ENCODE measurements around the gene GPALPP1. TPM values are rescaled to one million over a fixed set of nuclear protein-coding genes. Genes with fewer than 3 reads are reported as not detected.
A peak's percentile ranks its signal among the peaks of the same experiment; 100 is the strongest.

Gene GPALPP1
- total and polyA plus RNA-seq, 2 of the 4 experiments (the other 2 are of a cell fraction): 10.6 to 12.5 TPM

GRCh38 chr13:45049478-45049877 lies 60.1 kb downstream of the GPALPP1 start:
- no peak overlapping the region for H3K18ac ChIP-seq (ENCODE audit: low read depth, low read length)
- H3K4me3 ChIP-seq (ENCODE audit: insufficient read depth, low read depth, low read length): no peak overlapping the region
- H2AFZ ChIP-seq (replicated peaks; ENCODE audit: low read length, poor library complexity): no peak overlapping the region
- 0 out of 2 replicates have a peak overlapping the region, but pooled peaks have one; percentile 19 for H4K91ac ChIP-seq (ENCODE audit: insufficient read depth, low read depth, low read length)
- no peak overlapping the region for H3K14ac ChIP-seq (replicated peaks; ENCODE audit: low read depth, low read length)
- POLR2A ChIA-PET (ENCODE audit: unreplicated experiment): no interaction called here
- 0 out of 2 replicates have a peak overlapping the region, but pooled peaks have one; percentile 13 for H3K4ac ChIP-seq (ENCODE audit: low read depth, low read length)
- no peak for DNase-seq
- no peak overlapping the region for H2BK120ac ChIP-seq (ENCODE audit: low read depth, low read length)
- no peak overlapping the region for H2AK9ac ChIP-seq (replicated peaks; ENCODE audit: low read depth, low read length, poor library complexity)
- no peak overlapping the region for H3K27ac ChIP-seq (ENCODE audit: insufficient read depth, low read length)
- peaks cover 3% of the 10 kb centered on the region for H3K4me1 ChIP-seq (ENCODE audit: control insufficient read depth, insufficient read depth, low read length)
- TF ChIP-seq USF2 (IDR thresholded peaks at IDR 0.05; ENCODE audit: low read depth, low read length) (no peak), RCOR1 (IDR thresholded peaks at IDR 0.05; ENCODE audit: insufficient replicate concordance, low read length) (no peak)
- CTCF ChIA-PET: interaction anchor here (0.6 kb wide), 1 partner anchor 153 kb away, joined by 5 read pairs; no protein-coding TSS in a partner anchor
- WGBS, 2 experiments (ENCODE audit: extremely low coverage in 2 of 2, insufficient read length in 1 of 2): no CpG with 5 or more reads among the region's 3 CpGs
- H3K9ac ChIP-seq (ENCODE audit: low read depth, low read length): no peak overlapping the region
- H3K79me1 ChIP-seq (ENCODE audit: low read depth in 1 of 2, low read length in 2 of 2): no peaks in the 10 kb centered on the region
- intact Hi-C loops (cut with micrococcal nuclease) (no loop called here), in situ Hi-C loops (cut with MboI; ENCODE audit: low sequenced_read_pairs) (no loop called here), dilution Hi-C loops (cut with HindIII; ENCODE audit: low sequenced_read_pairs, unreplicated experiment) (no loop called here)
- H4K8ac ChIP-seq (ENCODE audit: low read depth in 2 of 2, low read length in 2 of 2): no peak overlapping the region
- peak overlapping the region; percentile 40; the same call in 1 of the 2 replicates for H2AK5ac ChIP-seq (ENCODE audit: low read depth, low read length)
- no peak overlapping the region for H3K23ac ChIP-seq (ENCODE audit: low read depth, low read length)
- no peak overlapping the region for H3K4me2 ChIP-seq (ENCODE audit: low read depth, low read length)
- H3K9me1 ChIP-seq (ENCODE audit: insufficient read depth, low read length): 0 out of 2 replicates have a peak, but pooled peaks cover 2% of the 10 kb centered on the region
- H2BK20ac ChIP-seq (ENCODE audit: low read depth, low read length): 0 out of 2 replicates have a peak overlapping the region, but pooled peaks have one; percentile 5
- no peak overlapping the region for H4K5ac ChIP-seq (ENCODE audit: low read depth, low read length)
- ATAC-seq (ENCODE audit: low read depth): no peak
- H3K27me3 ChIP-seq (ENCODE audit: control insufficient read depth, insufficient read depth, low read length): no peaks in the 10 kb centered on the region
- H3K56ac ChIP-seq (ENCODE audit: extremely low read depth, insufficient read depth, low read length): no peak overlapping the region
- BruUV-seq (replicated peaks): no TSS peak
- H3K9me3 ChIP-seq (ENCODE audit: control insufficient read depth, insufficient read depth, low read length): no peaks in the 10 kb centered on the region
- H3K36me3 ChIP-seq (ENCODE audit: control insufficient read depth, insufficient read depth, low read length): no peaks in the 10 kb centered on the region
- no peaks in the 10 kb centered on the region for H4K20me1 ChIP-seq (ENCODE audit: insufficient read depth, low read length)
- no peak overlapping the region for H2BK5ac ChIP-seq (ENCODE audit: low read depth, low read length, poor library complexity, severe bottlenecking)
- H2BK15ac ChIP-seq (ENCODE audit: low read depth, low read length): no peak overlapping the region

Measured in IMR-90 (cell line).